Tibial nerve (tissue), 4 donors: ENCODE data around the gene GPR137B.
"Not testable (repeated sequence)": the region's sequence is repeated elsewhere in the genome, so short reads cannot be mapped to it uniquely, and the experiment has no call there.

Experiments
- EP300 ChIP-seq, 2 donors: sonication (generic); formaldehyde crosslinking; IDR thresholded peaks; one replicate each; pipeline ENCODE4 v1.6.1; 2017; ENCODE audit warnings: antibody characterized with exemption in 2 of 2, mild to moderate bottlenecking in 1 of 2
- POLR2A ChIP-seq, 2 donors: fragments of 450-650 bp; IDR thresholded peaks; one replicate each; pipeline ENCODE4 v1.6.1; 2017; ENCODE audit warnings: antibody characterized with exemption in 2 of 2, mild to moderate bottlenecking in 2 of 2, moderate library complexity in 2 of 2
- TF ChIP-seq, protein P1 (sequence below), 5 experiments: fragments of 200-600 bp in 3 of 5; fragments of 450-650 bp in 2 of 5; sonication (generic) in 3 of 5; IDR thresholded peaks; one replicate each; pipeline ENCODE4 v1.5.1; 2016 to 2019; ENCODE audit warnings: antibody characterized with exemption in 5 of 5, mild to moderate bottlenecking in 3 of 5, moderate library complexity in 2 of 5

GRCh38 chr1:236158072-236158471 is 15.7 kb downstream of the GPR137B start:
- TF ChIP-seq, protein P1, sequence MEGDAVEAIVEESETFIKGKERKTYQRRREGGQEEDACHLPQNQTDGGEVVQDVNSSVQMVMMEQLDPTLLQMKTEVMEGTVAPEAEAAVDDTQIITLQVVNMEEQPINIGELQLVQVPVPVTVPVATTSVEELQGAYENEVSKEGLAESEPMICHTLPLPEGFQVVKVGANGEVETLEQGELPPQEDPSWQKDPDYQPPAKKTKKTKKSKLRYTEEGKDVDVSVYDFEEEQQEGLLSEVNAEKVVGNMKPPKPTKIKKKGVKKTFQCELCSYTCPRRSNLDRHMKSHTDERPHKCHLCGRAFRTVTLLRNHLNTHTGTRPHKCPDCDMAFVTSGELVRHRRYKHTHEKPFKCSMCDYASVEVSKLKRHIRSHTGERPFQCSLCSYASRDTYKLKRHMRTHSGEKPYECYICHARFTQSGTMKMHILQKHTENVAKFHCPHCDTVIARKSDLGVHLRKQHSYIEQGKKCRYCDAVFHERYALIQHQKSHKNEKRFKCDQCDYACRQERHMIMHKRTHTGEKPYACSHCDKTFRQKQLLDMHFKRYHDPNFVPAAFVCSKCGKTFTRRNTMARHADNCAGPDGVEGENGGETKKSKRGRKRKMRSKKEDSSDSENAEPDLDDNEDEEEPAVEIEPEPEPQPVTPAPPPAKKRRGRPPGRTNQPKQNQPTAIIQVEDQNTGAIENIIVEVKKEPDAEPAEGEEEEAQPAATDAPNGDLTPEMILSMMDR (IDR thresholded peaks at IDR 0.05) = not testable (repeated sequence)
- TF ChIP-seq EP300, POLR2A (IDR thresholded peaks at IDR 0.05): not testable (repeated sequence)
